Naive thymus-derived CD4-positive, alpha-beta T cell (primary cell): ENCODE data around the gene ARMCX2. TPM values are rescaled to one million over a fixed set of nuclear protein-coding genes. Genes with fewer than 3 reads are reported as not detected.

ENCODE experiments used
- ATAC-seq: fragments of 150-1000 bp; cut with Tn5 transposase; 2 replicates; pipeline ENCODE4 v1.10.0; 2021; ENCODE audit warnings: mild to moderate bottlenecking, moderate library complexity
- CTCF ChIA-PET: fragments of 350-600 bp; sonication (Branson Sonifier 250); formaldehyde crosslinking; loops from one replicate; lab custom pipeline; 2021; ENCODE audit warnings: antibody characterized with exemption; lab: Charles Lee
- POLR2A ChIA-PET: fragments of 350-600 bp; sonication (Branson Sonifier 250); formaldehyde crosslinking; loops from one replicate; lab custom pipeline; 2021; ENCODE audit warnings: antibody characterized with exemption, inconsistent platforms; lab: Charles Lee
- DNase-seq, 9 donors: peaks; one replicate each; pipeline versions ENCODE4 v3.0.0 to v3.0.0-alpha.2; 2020 to 2022; ENCODE audit warnings: mixed read lengths in 1 of 9
- H3K27ac ChIP-seq: one replicate; pipeline ENCODE4 v1.7.0; 2013; ENCODE audit warnings: mild to moderate bottlenecking, low read depth, low read length, moderate library complexity
- H3K27me3 ChIP-seq, 2 donors: one replicate each; pipeline ENCODE4 v1.7.0; 2013; ENCODE audit warnings: low read length in 2 of 2, mild to moderate bottlenecking in 2 of 2, moderate library complexity in 2 of 2; ENCODE audit not compliant: control insufficient read depth in 2 of 2, insufficient read depth in 2 of 2
- H3K36me3 ChIP-seq, 3 experiments: 1 replicate in 2 of 3; 2 replicates in 1 of 3; pipeline ENCODE4 v1.7.0; 2013; ENCODE audit warnings: low read length in 3 of 3, mild to moderate bottlenecking in 3 of 3, moderate library complexity in 1 of 3; ENCODE audit not compliant: insufficient read depth in 3 of 3, control insufficient read depth in 2 of 3
- H3K4me1 ChIP-seq, 2 donors: one replicate each; pipeline ENCODE4 v1.7.0; 2013; ENCODE audit warnings: low read length in 2 of 2, mild to moderate bottlenecking in 2 of 2, moderate library complexity in 1 of 2; ENCODE audit not compliant: control insufficient read depth in 2 of 2, insufficient read depth in 2 of 2
- H3K4me3 ChIP-seq: 2 replicates; pipeline ENCODE4 v1.7.0; 2013; ENCODE audit warnings: mild to moderate bottlenecking, low read length
- H3K9me3 ChIP-seq, 3 experiments: 1 replicate in 2 of 3; 2 replicates in 1 of 3; pipeline ENCODE4 v1.7.0; 2013; ENCODE audit warnings: low read length in 3 of 3; ENCODE audit not compliant: control insufficient read depth in 2 of 3
- H3K27ac Mint-ChIP-seq, 9 donors: one replicate each; pipeline ENCODE4 v1.8.0; 2020 to 2022; ENCODE audit warnings: mixed read lengths in 9 of 9, mild to moderate bottlenecking in 8 of 9, moderate library complexity in 5 of 9, inconsistent platforms in 2 of 9
- H3K27me3 Mint-ChIP-seq, 5 donors: one replicate each; pipeline ENCODE4 v1.8.0; 2021 to 2022; ENCODE audit warnings: mixed read lengths in 5 of 5, mild to moderate bottlenecking in 1 of 5
- H3K36me3 Mint-ChIP-seq, 5 donors: one replicate each; pipeline ENCODE4 v1.8.0; 2020 to 2022; ENCODE audit warnings: mixed read lengths in 5 of 5, mild to moderate bottlenecking in 3 of 5, inconsistent platforms in 1 of 5
- H3K4me1 Mint-ChIP-seq, 7 donors: one replicate each; pipeline ENCODE4 v1.8.0; 2020 to 2022; ENCODE audit warnings: mixed read lengths in 7 of 7, mild to moderate bottlenecking in 3 of 7, inconsistent platforms in 1 of 7
- H3K4me3 Mint-ChIP-seq, 10 donors: one replicate each; pipeline ENCODE4 v1.8.0; 2020 to 2022; ENCODE audit warnings: mild to moderate bottlenecking in 10 of 10, mixed read lengths in 10 of 10, moderate library complexity in 6 of 10, inconsistent platforms in 2 of 10
- H3K9me3 Mint-ChIP-seq, 11 donors: one replicate each; pipeline ENCODE4 v1.8.0; 2020 to 2022; ENCODE audit warnings: mixed read lengths in 11 of 11, mild to moderate bottlenecking in 4 of 11, inconsistent platforms in 1 of 11, moderate library complexity in 1 of 11
- intact Hi-C, 2 donors: fragments of 100-400 bp; cut with micrococcal nuclease; formaldehyde crosslinking; loops; one replicate each; pipeline ENCODE4 v1.15.1; 2023
- polyA plus RNA-seq, 2 donors: library from polyadenylated mRNA; unstranded; fragments of 300-500 nt; fragmentation: Illumina TruSeq; gene quantifications; one replicate each; pipeline ENCODE4 v1.2.3, GENCODE V29; 2021
- total RNA-seq, 6 experiments: library from RNA in 5 of 6; stranded (reverse) in 5 of 6; gene quantifications; 1 replicate in 5 of 6; 2 replicates in 1 of 6; pipeline ENCODE4 v1.2.3 and lab custom pipeline; 2021 to 2026

The ARMCX2 gene
- total RNA-seq = 10 to 100 TPM in 2 of 5 experiments, 1 to 10 TPM in 3; 2.9 to 17.8 (median 5.2) TPM
- polyA plus RNA-seq = 1 to 10 TPM; 2.8 to 4.0 TPM
- 10.5 reads per million, percentile 37 among the genes with 10 or more reads in this experiment for total RNA-seq (lab: John Stamatoyannopoulos, UW)

DNA sequence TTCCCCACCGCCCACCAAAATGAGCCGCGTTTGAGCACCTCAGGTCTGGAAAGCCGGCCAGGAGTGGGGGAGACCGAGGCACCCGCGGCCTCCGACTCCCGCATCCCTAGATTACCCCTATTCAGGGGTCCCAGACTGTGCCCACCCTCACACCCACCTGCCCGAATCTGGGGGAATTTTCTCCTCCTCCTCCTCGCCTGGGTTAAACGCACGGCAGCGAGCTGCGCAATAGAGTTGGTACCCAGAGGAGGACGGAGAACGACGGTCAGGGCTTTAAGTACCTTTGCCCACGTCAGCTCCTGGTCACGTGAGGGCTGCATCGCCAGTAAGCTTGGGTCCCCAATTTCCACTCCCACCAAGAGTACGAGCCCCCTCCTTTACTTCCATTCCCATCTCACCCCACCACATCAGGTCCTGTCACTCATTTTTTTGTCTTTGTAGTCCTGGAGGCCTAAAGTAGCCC lies at the start of gene ARMCX2:
Gene ARMCX2, minus strand, starts transcription at position 250 of the 463 bp plus-strand sequence. CDS start 2,262 bp downstream, outside the sequence.
- intact Hi-C loops = loop anchor here in 1 of 2 donors (2.0 to 10.0 kb wide), 2 partner anchors 135 to 251 kb away; partner anchors contain the start of gene HNRNPH2
- Mint-ChIP-seq H3K36me3 (no peaks in the 10 kb centered on the region), H3K4me3 (peak within 1 kb of the TSS; percentile 80 to 91 (median 88)), H3K27me3 (peaks cover 0 to 11% (median 0%) of the 10 kb centered on the region in 5 donors), H3K9me3 (peaks cover 0 to 3% (median 0%) of the 10 kb centered on the region in 11 donors), H3K27ac (peak within 1 kb of the TSS; percentile 49 to 90 (median 85)), H3K4me1 (peaks cover 7 to 23% (median 14%) of the 10 kb centered on the region in 7 donors)
- Histone ChIP-seq H3K27me3 (no peaks in the 10 kb centered on the region), H3K4me3 (peak within 1 kb of the TSS; percentile 61), H3K36me3 (no peaks in the 10 kb centered on the region), H3K27ac (peak within 1 kb of the TSS; percentile 73), H3K9me3 (no peaks in the 10 kb centered on the region), H3K4me1 (no peaks in the 10 kb centered on the region)
- CTCF ChIA-PET = no interaction called here
- POLR2A ChIA-PET = interaction anchor here (1.3 kb wide), 1 partner anchor 272 kb away, joined by 3 read pairs; the partner anchor contains the start of gene ZMAT1
- no peak for ATAC-seq
- DNase-seq = no peak

DNA sequence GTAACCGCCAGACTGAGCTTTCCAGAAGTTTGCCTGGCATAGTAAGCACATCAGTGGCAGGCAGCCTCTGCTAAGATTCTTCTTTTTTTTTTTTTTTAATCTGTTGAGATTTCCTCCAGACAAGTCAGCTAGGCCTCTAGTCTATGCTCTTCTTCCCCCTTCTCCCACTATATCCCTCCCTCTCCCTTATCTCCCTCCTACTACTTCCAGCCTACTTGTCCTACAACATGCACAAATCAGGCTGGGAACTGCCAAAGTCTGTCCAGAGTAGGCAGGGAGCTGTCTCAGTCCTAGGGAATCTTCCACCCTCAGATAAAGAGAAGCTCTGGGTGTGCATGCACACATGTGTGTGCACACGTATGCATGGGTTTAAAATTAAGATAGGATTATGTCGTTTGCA lies 49.7 kb upstream of the ARMCX2 start:
- H3K27me3 ChIP-seq = no peaks in the 10 kb centered on the region
- CTCF ChIA-PET = no interaction called here
- H3K4me1 Mint-ChIP-seq = no peaks in the 10 kb centered on the region
- no peak overlapping the region for H3K4me3 Mint-ChIP-seq
- no peaks in the 10 kb centered on the region for H3K36me3 ChIP-seq
- peaks cover 0 to 2% (median 0%) of the 10 kb centered on the region in 5 donors for H3K36me3 Mint-ChIP-seq
- no peaks in the 10 kb centered on the region for H3K27me3 Mint-ChIP-seq
- DNase-seq (no peak), ATAC-seq (no peak)
- no peak overlapping the region for H3K27ac ChIP-seq
- no peak overlapping the region for H3K4me3 ChIP-seq
- POLR2A ChIA-PET = no interaction called here
- intact Hi-C loops = no loop called here
- H3K4me1 ChIP-seq = no peaks in the 10 kb centered on the region
- no peaks in the 10 kb centered on the region for H3K9me3 ChIP-seq
- H3K9me3 Mint-ChIP-seq = no peaks in the 10 kb centered on the region
- H3K27ac Mint-ChIP-seq = no peak overlapping the region

DNA sequence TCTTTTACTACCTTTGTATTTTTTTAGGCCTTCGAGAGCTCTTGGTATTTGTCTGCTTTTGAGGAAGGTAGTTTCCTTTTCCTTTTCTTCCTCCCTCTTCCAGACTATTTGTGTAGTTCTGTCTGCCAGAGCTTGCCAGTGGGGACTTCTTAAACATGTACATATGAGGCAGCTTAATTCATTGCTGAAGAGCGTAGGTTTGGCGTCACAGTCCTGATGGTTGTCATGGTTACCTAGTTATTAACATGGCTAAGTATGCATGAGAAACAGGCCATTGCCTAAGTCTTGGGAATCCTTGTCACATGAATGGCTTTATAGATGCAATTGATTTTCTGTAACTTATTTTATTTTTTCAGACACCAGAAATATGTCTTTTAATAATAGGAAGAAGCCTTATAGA lies 48.5 kb upstream of the ARMCX2 start:
- Histone ChIP-seq H3K36me3 (no peaks in the 10 kb centered on the region), H3K27me3 (no peaks in the 10 kb centered on the region), H3K9me3 (no peaks in the 10 kb centered on the region), H3K27ac (no peak overlapping the region), H3K4me1 (no peaks in the 10 kb centered on the region), H3K4me3 (no peak overlapping the region)
- Mint-ChIP-seq H3K9me3 (no peaks in the 10 kb centered on the region), H3K4me3 (no peak overlapping the region), H3K36me3 (peaks cover 0 to 2% (median 0%) of the 10 kb centered on the region in 5 donors), H3K4me1 (no peaks in the 10 kb centered on the region), H3K27ac (peak overlapping the region in 1 of 9 donors; percentile 19), H3K27me3 (no peaks in the 10 kb centered on the region)
- ChIA-PET CTCF (no interaction called here), POLR2A (no interaction called here)
- ATAC-seq = no peak
- intact Hi-C loops = no loop called here
- no peak for DNase-seq

DNA sequence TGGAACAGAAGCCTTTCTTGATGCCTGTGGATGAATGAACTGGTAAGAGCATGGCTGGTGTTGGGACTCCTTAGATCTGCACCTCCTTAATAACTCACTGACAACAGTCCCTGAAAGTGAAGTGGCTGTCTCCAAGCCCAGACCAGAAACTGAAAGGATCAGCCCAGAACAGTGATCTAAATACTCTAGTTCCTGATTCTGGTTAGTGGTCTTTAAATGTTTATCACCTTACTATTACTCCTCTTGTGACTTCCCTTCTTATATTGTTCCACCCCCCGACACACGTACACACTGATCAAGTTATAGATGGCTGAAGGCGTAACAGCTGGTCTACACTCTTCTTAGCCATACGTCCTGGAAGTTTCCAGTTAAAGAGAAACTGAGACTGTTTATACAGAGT lies 33.8 kb upstream of the ARMCX2 start:
- Mint-ChIP-seq H3K27ac (no peak overlapping the region), H3K27me3 (peaks cover 2 to 19% (median 6%) of the 10 kb centered on the region in 5 donors), H3K9me3 (peaks cover 0 to 2% (median 0%) of the 10 kb centered on the region in 11 donors), H3K4me1 (peaks cover 0 to 6% (median 3%) of the 10 kb centered on the region in 7 donors), H3K4me3 (no peak overlapping the region), H3K36me3 (no peaks in the 10 kb centered on the region)
- CTCF ChIA-PET = interaction anchor here (0.6 kb wide), 1 partner anchor 57 kb away, joined by 3 read pairs; no protein-coding TSS in a partner anchor
- H3K4me3 ChIP-seq = no peak overlapping the region
- POLR2A ChIA-PET = no interaction called here
- intact Hi-C loops = no loop called here
- ATAC-seq = no peak
- no peak overlapping the region for H3K27ac ChIP-seq
- DNase-seq = no peak
- H3K9me3 ChIP-seq = no peaks in the 10 kb centered on the region
- H3K4me1 ChIP-seq = no peaks in the 10 kb centered on the region
- no peaks in the 10 kb centered on the region for H3K36me3 ChIP-seq
- no peaks in the 10 kb centered on the region for H3K27me3 ChIP-seq

DNA sequence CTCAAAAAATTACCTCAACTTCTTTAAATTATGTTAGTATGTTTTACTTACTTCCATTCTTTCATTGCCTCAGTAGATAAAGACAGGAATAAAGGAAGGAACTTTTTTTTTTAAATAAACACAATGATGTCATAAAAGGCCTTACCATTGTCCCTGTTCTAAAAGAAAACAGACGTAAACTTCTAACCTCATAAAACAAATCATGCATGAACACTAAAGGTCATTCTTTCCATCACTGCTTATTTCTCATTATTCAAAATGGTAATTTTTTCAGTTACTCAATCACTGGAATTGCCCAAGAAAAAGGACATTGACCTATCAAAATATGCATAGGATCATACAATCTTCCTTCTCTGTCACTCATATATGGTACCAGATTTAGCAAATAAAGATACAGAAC lies 32.2 kb upstream of the ARMCX2 start:
- no peak for DNase-seq
- no peak overlapping the region for H3K27ac ChIP-seq
- CTCF ChIA-PET = no interaction called here
- POLR2A ChIA-PET = no interaction called here
- no peaks in the 10 kb centered on the region for H3K4me1 ChIP-seq
- no peak overlapping the region for H3K27ac Mint-ChIP-seq
- no peaks in the 10 kb centered on the region for H3K36me3 ChIP-seq
- H3K27me3 Mint-ChIP-seq = peaks cover 0 to 11% (median 0%) of the 10 kb centered on the region in 5 donors
- no peak for ATAC-seq
- H3K4me1 Mint-ChIP-seq = peaks cover 0 to 10% (median 6%) of the 10 kb centered on the region in 7 donors
- H3K36me3 Mint-ChIP-seq = no peaks in the 10 kb centered on the region
- no peaks in the 10 kb centered on the region for H3K9me3 ChIP-seq
- H3K4me3 ChIP-seq = no peak overlapping the region
- H3K4me3 Mint-ChIP-seq = no peak overlapping the region
- no peaks in the 10 kb centered on the region for H3K9me3 Mint-ChIP-seq
- H3K27me3 ChIP-seq = no peaks in the 10 kb centered on the region
- intact Hi-C loops = no loop called here

DNA sequence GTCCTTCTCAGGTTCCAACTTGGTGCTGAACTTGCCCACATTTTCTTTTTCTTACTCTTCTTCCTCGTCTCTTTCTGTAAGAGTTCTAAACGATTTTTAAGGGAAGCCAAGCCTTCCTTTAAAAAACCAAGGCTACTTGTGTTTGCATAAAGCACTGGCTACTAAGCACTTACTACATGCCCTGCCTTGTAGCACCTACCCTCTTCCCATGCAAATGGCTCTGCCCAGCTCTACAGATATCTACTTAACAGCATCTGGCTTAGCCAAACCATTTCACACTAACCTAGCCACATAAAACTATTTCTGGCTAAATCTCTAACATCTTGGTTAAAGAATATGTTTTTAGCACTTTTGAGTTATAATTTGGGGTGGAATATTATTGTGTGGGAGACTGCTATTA lies 26.9 kb upstream of the ARMCX2 start:
- no peaks in the 10 kb centered on the region for H3K27me3 ChIP-seq
- Mint-ChIP-seq H3K4me1 (peaks cover 0 to 10% (median 5%) of the 10 kb centered on the region in 7 donors), H3K27ac (no peak overlapping the region), H3K27me3 (peaks cover 0 to 5% (median 2%) of the 10 kb centered on the region in 5 donors), H3K4me3 (no peak overlapping the region), H3K9me3 (no peaks in the 10 kb centered on the region), H3K36me3 (no peaks in the 10 kb centered on the region)
- H3K4me3 ChIP-seq = no peak overlapping the region
- H3K36me3 ChIP-seq = no peaks in the 10 kb centered on the region
- DNase-seq = no peak
- intact Hi-C loops = no loop called here
- ChIA-PET CTCF (no interaction called here), POLR2A (no interaction called here)
- no peak for ATAC-seq
- no peaks in the 10 kb centered on the region for H3K9me3 ChIP-seq
- no peak overlapping the region for H3K27ac ChIP-seq
- no peaks in the 10 kb centered on the region for H3K4me1 ChIP-seq

DNA sequence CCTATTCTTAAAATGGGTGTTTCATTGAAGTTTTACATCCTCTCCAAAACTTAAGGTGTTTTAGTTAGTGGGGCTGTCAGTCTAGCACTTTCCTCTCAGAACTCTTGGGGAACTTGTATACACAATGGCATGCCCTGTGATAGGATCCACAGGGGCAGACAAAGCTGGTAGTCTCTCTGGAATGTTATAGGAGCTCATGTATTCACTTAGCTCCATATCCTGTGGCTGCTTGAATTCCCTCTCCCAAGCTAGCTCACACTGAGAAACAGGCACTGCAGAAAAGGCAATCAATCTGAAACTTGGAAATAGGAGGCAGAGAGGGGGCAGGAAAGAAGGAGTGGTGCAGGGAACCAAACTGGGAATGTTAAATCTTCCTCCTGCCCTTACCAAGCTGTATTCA lies 26.3 kb upstream of the ARMCX2 start:
- H3K9me3 ChIP-seq = no peaks in the 10 kb centered on the region
- ATAC-seq (no peak), DNase-seq (no peak)
- no peaks in the 10 kb centered on the region for H3K36me3 ChIP-seq
- intact Hi-C loops = no loop called here
- no peak overlapping the region for H3K4me3 Mint-ChIP-seq
- H3K27ac ChIP-seq = no peak overlapping the region
- H3K27me3 Mint-ChIP-seq = peaks cover 0 to 5% (median 2%) of the 10 kb centered on the region in 5 donors
- POLR2A ChIA-PET = no interaction called here
- H3K4me3 ChIP-seq = no peak overlapping the region
- no peak overlapping the region for H3K27ac Mint-ChIP-seq
- no peaks in the 10 kb centered on the region for H3K4me1 ChIP-seq
- peaks cover 0 to 10% (median 5%) of the 10 kb centered on the region in 7 donors for H3K4me1 Mint-ChIP-seq
- CTCF ChIA-PET = no interaction called here
- no peaks in the 10 kb centered on the region for H3K9me3 Mint-ChIP-seq
- H3K27me3 ChIP-seq = no peaks in the 10 kb centered on the region
- H3K36me3 Mint-ChIP-seq = no peaks in the 10 kb centered on the region
